Measurements from ENCODE around the gene JPH4. TPM values are rescaled to one million over a fixed set of nuclear protein-coding genes. Genes with fewer than 3 reads are reported as not detected.

The JPH4 gene
- total and polyA plus RNA-seq, 2 of the 8 experiments (the other 6 are each of a cell fraction or from before 2014, with no cell fraction given) = 23.9 to 46.7 TPM

DNA sequence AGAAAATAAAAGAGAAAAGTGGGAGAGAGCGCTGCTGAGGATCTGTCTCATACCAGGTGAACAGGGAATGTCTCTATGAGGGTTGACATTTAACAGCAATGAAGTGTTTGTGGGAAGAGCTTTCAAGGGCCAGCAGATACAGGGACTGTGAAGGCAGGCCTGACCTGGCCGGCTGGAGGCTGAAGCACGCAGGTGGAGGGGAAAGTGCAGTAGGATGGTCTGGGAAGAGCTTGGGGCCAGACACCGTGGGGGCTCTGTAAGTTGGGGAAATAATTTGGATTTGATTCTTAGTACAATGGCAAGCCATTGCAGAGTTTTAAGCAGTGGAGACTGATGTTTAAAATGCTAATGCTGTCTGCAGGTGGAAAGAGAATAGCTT is 33.8 kb upstream of the JPH4 start:
- Histone ChIP-seq H3K27me3 (replicated peaks in 1 of 4; ENCODE audit: control insufficient read depth in 3 of 4, extremely low read depth in 1 of 4, insufficient read depth in 3 of 4, low read length in 3 of 4) (no peaks in the 10 kb centered on the region; a peak in 1 of 7 replicates), H3K4me3 (ENCODE audit: extremely low read depth in 1 of 4, insufficient read depth in 2 of 4, low read depth in 3 of 4, low read length in 4 of 4) (no peak overlapping the region), H2AFZ (ENCODE audit: low read length) (no peak overlapping the region), H3K4me1 (replicated peaks in 1 of 4; ENCODE audit: control insufficient read depth in 3 of 4, insufficient read depth in 4 of 4, low read length in 3 of 4) (no peaks in the 10 kb centered on the region), H3K23me2 (ENCODE audit: low read depth, low read length) (0 out of 2 replicates have a peak, but pooled peaks cover 3% of the 10 kb centered on the region), H4K5ac (ENCODE audit: insufficient read length, low read depth, low read length) (no peak overlapping the region), H2BK5ac (ENCODE audit: low read depth, low read length) (no peak overlapping the region), H2BK15ac (ENCODE audit: low read length) (no peak overlapping the region), H3K4me2 (ENCODE audit: insufficient read depth in 1 of 2, low read depth in 2 of 2, low read length in 2 of 2) (no peak overlapping the region), H3K18ac (ENCODE audit: extremely low read depth, low read length) (no peak overlapping the region), H4K8ac (ENCODE audit: extremely low read depth, insufficient read depth, low read length) (no peak overlapping the region), H3K23ac (ENCODE audit: insufficient read length) (no peak overlapping the region), H3K9ac (replicated peaks in 1 of 4; ENCODE audit: extremely low read depth in 1 of 4, low read depth in 3 of 4, low read length in 3 of 4) (no peak overlapping the region), H3K27ac (ENCODE audit: low read depth, low read length) (no peak overlapping the region), H3K56ac (replicated peaks; ENCODE audit: insufficient read length, low read depth, low read length) (no peak overlapping the region), H4K20me1 (replicated peaks in 1 of 2; ENCODE audit: control insufficient read depth in 1 of 2, insufficient read depth in 2 of 2, low read length in 2 of 2) (no peaks in the 10 kb centered on the region), H4K91ac (replicated peaks; ENCODE audit: insufficient read length, low read length) (no peak overlapping the region), H2AK5ac (ENCODE audit: low read depth, low read length) (no peak overlapping the region), H2BK120ac (replicated peaks; ENCODE audit: low read depth, low read length) (no peak overlapping the region), H3K14ac (ENCODE audit: insufficient read length) (no peak overlapping the region), H2BK12ac (ENCODE audit: low read depth, low read length) (no peak overlapping the region), H3K79me1 (ENCODE audit: low read depth, low read length) (no peaks in the 10 kb centered on the region), H3K79me2 (ENCODE audit: control insufficient read depth in 1 of 2, insufficient read depth in 2 of 2, low read length in 2 of 2) (no peaks in the 10 kb centered on the region), H3K9me3 (ENCODE audit: insufficient read depth in 2 of 2, low read depth in 1 of 2, low read length in 1 of 2) (no peaks in the 10 kb centered on the region), H3K4ac (replicated peaks; ENCODE audit: insufficient read length, low read depth, low read length) (no peak overlapping the region), H2BK20ac (ENCODE audit: low read length) (no peak overlapping the region), H3K36me3 (ENCODE audit: control insufficient read depth in 2 of 4, insufficient read depth in 4 of 4, low read length in 3 of 4) (no peaks in the 10 kb centered on the region)
- WGBS, 2 experiments (ENCODE audit: extremely low coverage in 1 of 2, insufficient coverage in 1 of 2, insufficient read length in 1 of 2, insufficient replicate concordance in 2 of 2, low coverage in 1 of 2, low lambda C conversion rate in 2 of 2, missing lambda C conversion rate in 1 of 2) = 75% methylated on average over 4 of the region's 4 CpGs; no CpG with 5 or more reads in 1 of the 2 experiments
- CTCF ChIA-PET (ENCODE audit: partially characterized antibody) = interaction anchor here (0.6 to 6.2 kb wide), 7 partner anchors 13 to 299 kb away, joined by 3 to 53 read pairs (median 3); partner anchors contain the start of gene DHRS2
- FAIRE-seq (no peak), DNase-seq (ENCODE audit: low read depth in 1 of 2, low spot score in 2 of 2) (no peak)
- POLR2A ChIA-PET (ENCODE audit: partially characterized antibody) = interaction anchor here (1.1 kb wide), 1 partner anchor 291 kb away, joined by 3 read pairs; the partner anchor contains the start of gene PABPN1
- TF ChIP-seq EGR1 (IDR thresholded peaks at IDR 0.05; ENCODE audit: borderline replicate concordance, low read depth, low read length) (no peak), TCF12 (IDR thresholded peaks at IDR 0.05; ENCODE audit: low read depth, low read length) (no peak), SIX5 (IDR thresholded peaks at IDR 0.05; ENCODE audit: low read depth, low read length) (no peak), ASH2L (IDR thresholded peaks at IDR 0.05; ENCODE audit: low read length) (no peak), SRF (IDR thresholded peaks at IDR 0.05; ENCODE audit: low read depth, low read length) (no peak), MAFK (IDR thresholded peaks at IDR 0.05; ENCODE audit: low read depth, low read length) (no peak), JUN (IDR thresholded peaks at IDR 0.05; ENCODE audit: low read depth, low read length) (no peak), POU5F1 (IDR thresholded peaks at IDR 0.05; ENCODE audit: low read depth, low read length) (no peak), TBP (IDR thresholded peaks at IDR 0.05; ENCODE audit: low read depth, low read length) (no peak), RNF2 (IDR thresholded peaks at IDR 0.05; ENCODE audit: borderline replicate concordance, low read depth, low read length, missing control alignments, poor library complexity, severe bottlenecking) (no peak), SP2 (IDR thresholded peaks at IDR 0.05; ENCODE audit: low read length) (no peak)
- TF ChIP-seq, protein P1, sequence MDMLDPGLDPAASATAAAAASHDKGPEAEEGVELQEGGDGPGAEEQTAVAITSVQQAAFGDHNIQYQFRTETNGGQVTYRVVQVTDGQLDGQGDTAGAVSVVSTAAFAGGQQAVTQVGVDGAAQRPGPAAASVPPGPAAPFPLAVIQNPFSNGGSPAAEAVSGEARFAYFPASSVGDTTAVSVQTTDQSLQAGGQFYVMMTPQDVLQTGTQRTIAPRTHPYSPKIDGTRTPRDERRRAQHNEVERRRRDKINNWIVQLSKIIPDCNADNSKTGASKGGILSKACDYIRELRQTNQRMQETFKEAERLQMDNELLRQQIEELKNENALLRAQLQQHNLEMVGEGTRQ (IDR thresholded peaks at IDR 0.05; ENCODE audit: low read length) = no peak

Data from H1 (cell line).